GM19099 (cell line): ENCODE measurements around the gene WNT9B.

ENCODE experiments used
- POLR2A ChIP-seq: IDR thresholded peaks from 3 replicates; pipeline ENCODE4 v1.6.1; 2011; ENCODE audit warnings: low read depth; ENCODE audit not compliant: insufficient read length; ENCODE audit errors: extremely low read depth

The WNT9B gene

DNA sequence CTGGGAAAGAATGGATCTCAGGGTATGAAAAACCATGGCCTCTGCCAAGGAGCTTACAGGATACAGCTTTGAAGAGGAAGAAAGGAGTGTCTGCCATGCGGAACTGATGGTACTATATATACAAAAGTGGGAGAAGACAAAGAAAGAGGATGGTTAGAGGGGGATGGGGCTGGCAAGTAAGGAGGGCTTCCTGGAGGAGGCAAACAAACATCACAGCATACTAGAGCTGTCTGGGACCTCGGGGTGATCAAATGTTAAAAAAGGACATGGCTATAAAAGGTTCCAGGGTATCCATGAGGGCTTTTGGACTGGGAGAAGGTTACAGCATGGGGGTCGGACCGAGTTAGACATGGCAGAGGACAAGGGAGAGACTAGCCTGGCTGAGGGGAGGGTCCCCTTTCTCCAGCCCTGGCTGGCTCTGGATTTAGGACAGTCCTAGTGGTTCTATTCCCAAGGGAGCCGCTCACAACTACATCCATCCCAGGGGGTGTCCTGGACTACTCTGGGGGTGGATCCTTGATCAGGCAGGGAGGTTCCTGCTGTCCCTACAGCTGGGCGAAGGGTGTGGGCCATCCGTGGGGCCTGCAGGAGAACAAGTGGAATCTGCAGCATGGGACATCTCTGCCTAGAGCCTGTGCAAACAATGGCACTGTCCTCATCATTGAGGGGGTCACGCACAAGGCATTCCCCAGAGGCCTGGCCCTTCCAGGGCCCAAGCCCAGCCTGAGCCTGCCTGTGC lies 12.2 kb downstream of the WNT9B start:
- no peak for TF ChIP-seq POLR2A

- no peak for TF ChIP-seq POLR2A
These were observed 13.7 kb downstream of the WNT9B start for GRCh38 chr17:46865100-46865499.

- TF ChIP-seq POLR2A, result no peak
These were observed 14.9 kb downstream of the WNT9B start for GRCh38 chr17:46866325-46866724.

DNA sequence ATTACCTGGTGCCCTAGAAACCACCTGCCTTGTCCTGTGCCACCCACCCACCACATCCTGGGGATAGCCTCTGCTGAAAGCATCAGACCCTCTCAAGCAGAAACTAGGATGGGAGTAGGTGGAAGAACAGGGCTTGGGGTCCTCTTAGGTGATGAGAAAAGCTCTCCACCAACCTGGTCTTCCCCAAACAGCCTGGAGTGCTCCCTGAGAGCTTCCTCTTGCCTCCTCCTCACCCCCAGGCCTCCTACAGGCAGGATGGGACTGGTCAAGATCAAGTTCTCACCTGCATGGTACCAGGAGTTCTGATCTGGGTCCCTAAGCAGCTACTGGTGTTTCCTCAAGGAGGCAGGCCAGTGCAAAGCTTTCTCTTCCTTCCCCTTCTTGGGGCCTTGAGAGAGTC lies 15.4 kb downstream of the WNT9B start:
- TF ChIP-seq POLR2A, result no peak

GRCh38 chr17:46868689-46869187 lies 17.4 kb downstream of the WNT9B start:
- TF ChIP-seq POLR2A, result no peak

DNA sequence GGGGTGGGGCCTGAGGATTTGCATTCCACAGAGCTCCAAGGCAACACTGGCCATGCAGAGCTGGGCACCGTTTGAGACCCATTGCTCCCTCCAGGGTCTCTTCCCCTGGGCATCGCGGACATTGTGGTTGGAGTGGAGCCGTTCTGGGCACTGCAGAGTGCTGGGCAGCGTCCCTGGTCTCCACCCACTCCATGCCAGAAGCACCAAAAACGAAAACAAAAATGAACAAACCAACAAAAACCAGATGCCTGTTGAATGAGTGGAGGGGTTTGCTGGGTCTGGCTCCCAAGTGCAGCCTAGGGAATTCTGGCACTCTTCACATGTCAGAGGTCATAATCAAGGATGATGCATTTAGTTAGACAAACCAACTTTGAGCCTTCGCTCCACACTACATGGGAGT lies 17.9 kb downstream of the WNT9B start:
- TF ChIP-seq POLR2A, result no peak

- no peak for TF ChIP-seq POLR2A
These were observed 18.8 kb downstream of the WNT9B start for GRCh38 chr17:46869975-46870803.

- no peak for TF ChIP-seq POLR2A
These were observed 21.0 kb downstream of the WNT9B start for GRCh38 chr17:46872421-46872820.

DNA sequence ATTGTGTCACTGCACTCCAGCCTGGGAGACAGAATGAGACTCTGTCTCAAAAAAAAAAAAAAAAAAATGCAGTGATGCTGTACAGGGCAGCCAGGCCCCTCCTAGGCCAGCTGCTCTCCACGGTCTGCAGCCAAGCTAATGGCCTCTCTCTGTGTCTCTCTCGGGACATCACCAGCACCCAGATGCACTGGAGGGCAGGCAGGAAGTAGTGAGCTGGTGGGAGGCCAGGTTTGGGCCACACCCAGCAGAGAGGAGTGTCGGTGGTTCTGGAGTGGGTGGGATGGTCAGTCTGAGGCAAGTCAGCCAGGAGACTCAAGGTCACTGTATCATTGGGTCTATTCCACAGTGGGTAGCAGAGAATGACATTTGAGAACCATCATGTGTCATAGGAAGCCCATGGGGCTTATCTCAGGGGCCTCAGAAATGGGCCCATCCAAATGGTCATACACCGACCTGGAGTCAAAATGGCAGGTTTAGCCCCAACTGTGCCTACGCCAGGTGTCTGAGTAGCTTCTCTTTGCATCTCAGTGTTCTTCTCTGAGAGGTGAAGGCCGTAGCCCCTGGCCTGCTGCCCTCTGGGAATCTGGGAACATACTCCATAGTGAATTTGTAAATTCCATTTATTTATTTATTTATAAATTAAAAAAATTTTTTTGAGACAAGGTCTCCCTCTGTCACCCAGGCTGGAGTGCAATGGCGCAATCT lies 22.7 kb downstream of the WNT9B start:
- TF ChIP-seq POLR2A, result no peak

GRCh38 chr17:46874906-46875305 lies 23.5 kb downstream of the WNT9B start:
- TF ChIP-seq POLR2A, result no peak

- no peak for TF ChIP-seq POLR2A
These were observed 24.5 kb downstream of the WNT9B start for GRCh38 chr17:46875849-46876352.

DNA sequence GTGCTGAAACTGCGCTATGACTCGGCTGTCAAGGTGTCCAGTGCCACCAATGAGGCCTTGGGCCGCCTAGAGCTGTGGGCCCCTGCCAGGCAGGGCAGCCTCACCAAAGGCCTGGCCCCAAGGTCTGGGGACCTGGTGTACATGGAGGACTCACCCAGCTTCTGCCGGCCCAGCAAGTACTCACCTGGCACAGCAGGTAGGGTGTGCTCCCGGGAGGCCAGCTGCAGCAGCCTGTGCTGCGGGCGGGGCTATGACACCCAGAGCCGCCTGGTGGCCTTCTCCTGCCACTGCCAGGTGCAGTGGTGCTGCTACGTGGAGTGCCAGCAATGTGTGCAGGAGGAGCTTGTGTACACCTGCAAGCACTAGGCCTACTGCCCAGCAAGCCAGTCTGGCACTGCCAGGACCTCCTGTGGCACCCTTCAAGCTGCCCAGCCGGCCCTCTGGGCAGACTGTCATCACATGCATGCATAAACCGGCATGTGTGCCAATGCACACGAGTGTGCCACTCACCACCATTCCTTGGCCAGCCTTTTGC lies 25.0 kb downstream of the WNT9B start:
- no peak for TF ChIP-seq POLR2A

- no peak for TF ChIP-seq POLR2A
These were observed 25.5 kb downstream of the WNT9B start for GRCh38 chr17:46876926-46877325.

DNA sequence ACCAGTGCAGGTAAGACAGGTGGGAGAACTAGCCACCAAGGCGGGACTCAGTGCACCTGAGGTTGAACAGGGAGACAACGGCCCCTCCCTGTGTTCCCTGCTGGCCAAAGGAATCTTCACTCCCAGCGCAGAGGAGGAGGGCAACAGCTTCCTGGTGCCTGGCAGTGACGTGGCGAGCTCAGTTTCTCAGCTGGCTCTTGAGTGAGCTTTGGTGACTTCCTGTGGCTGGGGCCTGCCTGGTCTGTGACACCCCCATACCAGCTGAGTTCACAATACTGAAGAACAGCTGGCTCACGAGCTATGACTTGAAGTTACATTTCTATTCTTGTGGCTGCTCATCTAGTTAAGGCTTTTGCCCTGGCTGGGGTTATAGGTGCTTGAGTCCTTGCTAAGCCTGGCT lies 26.1 kb downstream of the WNT9B start:
- no peak for TF ChIP-seq POLR2A

DNA sequence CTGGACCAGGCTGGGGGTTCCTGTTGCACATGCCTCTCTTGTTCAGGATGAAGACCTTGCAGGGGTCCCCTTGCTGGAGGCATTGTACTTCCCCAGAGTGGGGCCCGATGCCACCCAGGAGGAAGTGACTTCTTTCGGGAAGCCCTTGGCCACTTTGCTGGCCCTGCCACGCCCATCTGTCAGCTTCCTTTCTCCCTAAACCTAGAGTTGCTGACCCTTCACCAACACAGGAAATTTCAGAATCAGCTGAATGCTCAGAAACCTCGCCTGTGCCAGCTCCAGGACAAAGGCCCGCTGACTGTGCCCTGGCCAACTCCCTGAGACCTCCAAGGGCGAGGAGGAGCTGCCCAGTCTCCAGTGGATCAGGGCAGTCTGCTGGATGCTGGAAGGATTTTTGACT lies 26.7 kb downstream of the WNT9B start:
- no peak for TF ChIP-seq POLR2A
